ENCODE results near the gene LIAS. TPM values are rescaled to one million over a fixed set of nuclear protein-coding genes. Genes with fewer than 3 reads are reported as not detected.
"Not testable (repeated sequence)": the region's sequence is repeated elsewhere in the genome, so short reads cannot be mapped to it uniquely, and the experiment has no call there.

Gene LIAS
- total and polyA plus RNA-seq, 4 experiments from 2014 or later: 13.2 to 24.7 (median 19.7) TPM

DNA sequence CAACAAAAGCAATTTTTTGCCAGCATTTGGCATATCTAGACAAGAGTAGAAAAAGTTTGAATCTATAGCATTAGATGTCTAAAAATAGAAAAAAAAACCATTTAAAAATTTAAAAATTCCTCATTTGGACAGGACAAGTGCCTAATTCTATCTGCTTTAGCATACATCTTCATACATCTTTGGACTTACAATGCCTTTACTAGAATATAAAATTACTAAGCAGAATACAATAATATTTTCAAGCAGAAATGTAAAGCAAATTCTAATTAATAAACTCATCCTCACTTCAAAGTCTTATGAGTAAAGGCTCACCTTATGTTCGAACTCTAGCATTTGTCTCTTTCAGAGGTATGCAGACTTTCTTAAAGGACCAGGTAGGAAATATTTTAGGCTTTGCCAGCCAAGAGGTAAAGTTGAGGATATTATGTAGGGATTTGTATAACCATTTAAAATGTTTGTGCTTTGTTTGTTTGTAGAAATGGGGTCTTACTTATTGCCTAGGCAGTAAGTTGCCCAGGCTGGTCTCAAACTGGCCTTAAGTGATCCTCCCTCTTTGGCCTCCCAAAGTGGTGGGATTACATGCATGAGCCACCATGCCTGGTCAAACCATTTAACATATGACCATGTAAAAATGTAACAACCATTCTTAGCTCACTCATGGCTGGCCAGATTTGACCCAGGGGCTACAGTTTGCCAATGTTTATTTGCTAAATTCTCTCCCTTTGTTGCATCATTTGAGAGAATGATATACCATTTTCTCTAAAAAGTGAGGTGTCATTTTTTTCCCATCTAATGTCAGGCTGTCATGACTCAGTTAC, 39.3 kb downstream of the LIAS start:
- Mint-ChIP-seq H3K9me3 (no peaks in the 10 kb centered on the region), H3K27me3 (peaks cover 0 to 2% of the 10 kb centered on the region in 2 donors), H3K4me3 (no peak overlapping the region), H3K4me1 (no peaks in the 10 kb centered on the region), H3K27ac (no peak overlapping the region), H3K36me3 (peaks cover 18 to 21% of the 10 kb centered on the region in 2 donors)
- intact Hi-C loops (cut with micrococcal nuclease): no loop called here
- no peak for DNase-seq
- ChIA-PET POLR2A (ENCODE audit: partially characterized antibody) (no interaction called here), CTCF (ENCODE audit: partially characterized antibody) (no interaction called here)
- peaks cover 8% of the 10 kb centered on the region for H3K36me3 ChIP-seq (ENCODE audit: insufficient read depth, low read length)
- H3K27me3 ChIP-seq (ENCODE audit: insufficient read depth, low read length): no peaks in the 10 kb centered on the region
- H3K4me3 ChIP-seq (ENCODE audit: low read length in 2 of 2): no peak overlapping the region
- no peaks in the 10 kb centered on the region for H3K9me3 ChIP-seq (ENCODE audit: control insufficient read depth in 1 of 2, low read length in 2 of 2)
- no peak overlapping the region for H3K27ac ChIP-seq (ENCODE audit: low read depth, low read length)
- no peaks in the 10 kb centered on the region for H3K4me1 ChIP-seq (ENCODE audit: insufficient read depth, low read length)

DNA sequence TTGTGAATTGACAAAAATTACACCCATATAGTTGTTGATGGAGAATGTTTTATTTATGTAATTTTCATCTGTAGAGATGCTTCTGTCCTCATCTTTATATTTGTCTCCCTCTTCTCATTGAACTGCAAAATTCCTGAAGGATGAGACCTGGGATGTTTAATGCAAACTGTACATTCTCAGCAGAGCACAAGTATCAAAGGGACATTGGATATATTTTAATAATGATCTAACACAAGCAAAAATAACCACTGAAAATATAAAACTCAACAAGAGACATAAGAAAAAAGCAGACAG, 39.8 kb downstream of the LIAS start:
- no peaks in the 10 kb centered on the region for H3K9me3 ChIP-seq (ENCODE audit: control insufficient read depth in 1 of 2, low read length in 2 of 2)
- intact Hi-C loops (cut with micrococcal nuclease): no loop called here
- H3K27me3 ChIP-seq (ENCODE audit: insufficient read depth, low read length): no peaks in the 10 kb centered on the region
- no peak overlapping the region for H3K27ac ChIP-seq (ENCODE audit: low read depth, low read length)
- POLR2A ChIA-PET (ENCODE audit: partially characterized antibody): no interaction called here
- no peaks in the 10 kb centered on the region for H3K4me1 Mint-ChIP-seq
- H3K4me1 ChIP-seq (ENCODE audit: insufficient read depth, low read length): no peaks in the 10 kb centered on the region
- no peak overlapping the region for H3K4me3 ChIP-seq (ENCODE audit: low read length in 2 of 2)
- H3K36me3 Mint-ChIP-seq: peaks cover 24 to 27% of the 10 kb centered on the region in 2 donors
- peaks cover 8% of the 10 kb centered on the region for H3K36me3 ChIP-seq (ENCODE audit: insufficient read depth, low read length)
- peaks cover 0 to 2% of the 10 kb centered on the region in 2 donors for H3K27me3 Mint-ChIP-seq
- no peak for DNase-seq
- H3K4me3 Mint-ChIP-seq: no peak overlapping the region
- H3K9me3 Mint-ChIP-seq: no peaks in the 10 kb centered on the region
- H3K27ac Mint-ChIP-seq: no peak overlapping the region
- CTCF ChIA-PET (ENCODE audit: partially characterized antibody): no interaction called here

DNA sequence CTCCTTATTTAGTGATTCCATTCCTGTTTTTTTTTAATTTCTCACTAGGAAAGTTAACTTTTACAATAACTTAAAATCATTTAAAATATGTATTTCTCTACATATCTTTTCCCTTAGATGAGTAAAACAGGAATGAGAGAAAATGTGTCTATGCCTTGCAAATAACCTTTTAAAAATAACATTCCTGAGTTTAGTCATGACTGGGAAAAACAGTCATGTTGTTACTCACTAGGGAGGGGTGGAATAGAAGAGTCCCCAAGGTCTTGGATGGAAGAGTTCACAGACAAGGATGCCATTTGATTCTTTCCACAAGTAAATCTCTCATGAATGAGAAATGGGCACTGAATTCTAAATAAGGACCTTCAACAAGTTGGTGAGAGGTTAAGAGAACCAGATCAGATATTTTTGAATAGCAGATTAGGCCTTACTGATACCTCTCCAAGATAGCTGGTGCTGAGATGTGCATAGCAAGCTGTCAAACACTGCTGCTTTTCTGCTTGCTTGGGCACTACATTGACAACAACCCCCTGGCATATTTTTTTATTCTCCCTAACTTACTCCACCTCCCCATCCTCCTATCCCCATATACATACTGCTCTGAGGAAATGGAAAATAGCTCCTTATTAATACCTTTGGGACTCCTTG, 43.3 kb downstream of the LIAS start:
- Histone ChIP-seq H3K4me3 (ENCODE audit: low read length in 2 of 2) (no peak overlapping the region), H3K36me3 (ENCODE audit: insufficient read depth, low read length) (peaks cover 18% of the 10 kb centered on the region), H3K27me3 (ENCODE audit: insufficient read depth, low read length) (no peaks in the 10 kb centered on the region), H3K27ac (ENCODE audit: low read depth, low read length) (no peak overlapping the region), H3K4me1 (ENCODE audit: insufficient read depth, low read length) (no peaks in the 10 kb centered on the region), H3K9me3 (ENCODE audit: control insufficient read depth in 1 of 2, low read length in 2 of 2) (no peaks in the 10 kb centered on the region)
- intact Hi-C loops (cut with micrococcal nuclease): no loop called here
- H3K27me3 Mint-ChIP-seq: no peaks in the 10 kb centered on the region
- peak overlapping the region in 1 of 7 donors; percentile 13 for H3K27ac Mint-ChIP-seq
- ChIA-PET POLR2A (ENCODE audit: partially characterized antibody) (interaction anchor here (1.4 kb wide), 1 partner anchor 136 kb away, joined by 4 read pairs; no protein-coding TSS in a partner anchor), CTCF (ENCODE audit: partially characterized antibody) (no interaction called here)
- no peak for DNase-seq
- H3K4me3 Mint-ChIP-seq: no peak overlapping the region
- no peaks in the 10 kb centered on the region for H3K9me3 Mint-ChIP-seq
- peaks cover 37 to 49% of the 10 kb centered on the region in 2 donors for H3K36me3 Mint-ChIP-seq
- no peaks in the 10 kb centered on the region for H3K4me1 Mint-ChIP-seq

DNA sequence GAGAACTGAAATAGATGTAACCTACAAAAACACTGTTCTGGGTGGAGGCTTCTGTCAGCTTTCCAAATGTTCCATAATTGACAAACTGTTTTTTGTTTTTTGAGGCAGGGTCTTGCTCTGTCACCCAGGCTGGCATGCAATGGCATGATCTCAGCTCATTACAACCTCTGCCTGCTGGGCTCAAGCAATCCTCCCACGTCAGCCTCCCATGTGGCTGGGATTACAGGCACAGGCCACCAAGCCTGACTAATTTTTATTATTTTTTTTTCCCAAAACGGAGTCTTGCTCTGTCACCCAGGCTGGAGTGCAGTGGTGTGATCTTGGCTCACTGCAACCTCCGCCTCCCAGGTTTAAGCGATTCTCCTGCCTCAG, 43.8 kb downstream of the LIAS start:
- peaks cover 23% of the 10 kb centered on the region for H3K36me3 ChIP-seq (ENCODE audit: insufficient read depth, low read length)
- DNase-seq; H3K4me3 ChIP-seq (ENCODE audit: low read length in 2 of 2); H3K27me3 Mint-ChIP-seq; H3K4me1 Mint-ChIP-seq; CTCF ChIA-PET (ENCODE audit: partially characterized antibody); H3K9me3 Mint-ChIP-seq; intact Hi-C loops (cut with micrococcal nuclease); H3K27me3 ChIP-seq (ENCODE audit: insufficient read depth, low read length); H3K4me1 ChIP-seq (ENCODE audit: insufficient read depth, low read length); H3K27ac ChIP-seq (ENCODE audit: low read depth, low read length); H3K4me3 Mint-ChIP-seq; H3K9me3 ChIP-seq (ENCODE audit: control insufficient read depth in 1 of 2, low read length in 2 of 2): not testable (repeated sequence)
- POLR2A ChIA-PET (ENCODE audit: partially characterized antibody): interaction anchor here (1.4 kb wide), 1 partner anchor 135 kb away, joined by 4 read pairs; no protein-coding TSS in a partner anchor
- H3K27ac Mint-ChIP-seq: peak overlapping the region in 1 of 7 donors; percentile 13
- H3K36me3 Mint-ChIP-seq: peaks cover 37 to 49% of the 10 kb centered on the region in 2 donors

DNA sequence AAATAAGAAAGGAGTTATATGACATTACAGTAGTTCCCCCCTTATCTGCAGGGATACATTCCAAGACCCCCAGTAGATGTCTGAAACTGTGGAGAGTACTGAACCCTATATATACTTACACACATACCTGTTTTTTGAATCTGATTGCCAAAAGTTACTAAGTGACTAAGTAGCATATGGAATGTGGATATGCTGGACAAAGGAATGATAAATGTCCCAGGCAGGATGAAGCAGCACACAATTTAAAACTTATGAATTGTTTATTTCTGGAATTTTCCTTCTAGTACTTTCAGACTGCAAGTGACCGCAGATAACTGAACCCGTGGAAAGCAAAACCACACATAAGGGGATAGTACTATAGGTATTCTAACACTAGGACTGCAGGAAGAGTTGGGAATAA, 45.7 kb downstream of the LIAS start:
- H3K36me3 Mint-ChIP-seq: peaks cover 33 to 61% of the 10 kb centered on the region in 2 donors

DNA sequence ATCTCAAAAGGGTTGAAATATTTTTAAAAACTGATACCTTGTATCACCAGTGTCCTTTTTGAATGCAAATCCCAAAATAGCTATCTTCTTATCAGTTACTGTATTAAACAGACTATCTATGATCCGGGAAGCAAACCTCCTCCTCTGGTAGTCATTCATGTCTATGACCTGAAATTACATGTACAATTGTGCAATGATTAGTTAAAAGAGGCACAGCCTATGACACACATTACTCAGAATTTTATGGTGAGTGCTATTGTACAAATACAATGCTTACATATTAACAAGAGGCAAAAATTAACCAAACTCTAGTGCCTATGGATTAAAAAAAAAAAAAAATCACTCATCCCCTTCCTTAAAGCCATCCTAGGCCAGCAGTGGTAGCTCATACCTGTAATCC, 46.7 kb downstream of the LIAS start:
- H3K27me3 ChIP-seq (ENCODE audit: insufficient read depth, low read length): no peaks in the 10 kb centered on the region
- H3K36me3 ChIP-seq (ENCODE audit: insufficient read depth, low read length): peaks cover 39% of the 10 kb centered on the region
- H3K4me3 ChIP-seq (ENCODE audit: low read length in 2 of 2): no peak overlapping the region
- intact Hi-C loops (cut with micrococcal nuclease): no loop called here
- H3K4me1 ChIP-seq (ENCODE audit: insufficient read depth, low read length): no peaks in the 10 kb centered on the region
- H3K4me1 Mint-ChIP-seq: no peaks in the 10 kb centered on the region
- ChIA-PET POLR2A (ENCODE audit: partially characterized antibody) (no interaction called here), CTCF (ENCODE audit: partially characterized antibody) (no interaction called here)
- no peak overlapping the region for H3K27ac ChIP-seq (ENCODE audit: low read depth, low read length)
- H3K36me3 Mint-ChIP-seq: peaks cover 35 to 68% of the 10 kb centered on the region in 2 donors
- H3K9me3 ChIP-seq (ENCODE audit: control insufficient read depth in 1 of 2, low read length in 2 of 2): no peaks in the 10 kb centered on the region
- H3K9me3 Mint-ChIP-seq: no peaks in the 10 kb centered on the region
- no peak for DNase-seq
- H3K27me3 Mint-ChIP-seq: no peaks in the 10 kb centered on the region
- no peak overlapping the region for H3K4me3 Mint-ChIP-seq
- H3K27ac Mint-ChIP-seq: no peak overlapping the region

More for the DNA sequence above, 45.7 kb downstream of the LIAS start:
- no peaks in the 10 kb centered on the region for H3K4me1 ChIP-seq (ENCODE audit: insufficient read depth, low read length)
- no peak for DNase-seq
- intact Hi-C loops (cut with micrococcal nuclease): no loop called here
- H3K4me3 ChIP-seq (ENCODE audit: low read length in 2 of 2): no peak overlapping the region
- no peaks in the 10 kb centered on the region for H3K27me3 Mint-ChIP-seq
- H3K9me3 ChIP-seq (ENCODE audit: control insufficient read depth in 1 of 2, low read length in 2 of 2): no peaks in the 10 kb centered on the region
- ChIA-PET POLR2A (ENCODE audit: partially characterized antibody) (no interaction called here), CTCF (ENCODE audit: partially characterized antibody) (no interaction called here)
- no peak overlapping the region for H3K27ac Mint-ChIP-seq
- no peaks in the 10 kb centered on the region for H3K4me1 Mint-ChIP-seq
- H3K27ac ChIP-seq (ENCODE audit: low read depth, low read length): no peak overlapping the region
- no peaks in the 10 kb centered on the region for H3K9me3 Mint-ChIP-seq
- no peaks in the 10 kb centered on the region for H3K27me3 ChIP-seq (ENCODE audit: insufficient read depth, low read length)
- peaks cover 31% of the 10 kb centered on the region for H3K36me3 ChIP-seq (ENCODE audit: insufficient read depth, low read length)
- H3K4me3 Mint-ChIP-seq: no peak overlapping the region

DNA sequence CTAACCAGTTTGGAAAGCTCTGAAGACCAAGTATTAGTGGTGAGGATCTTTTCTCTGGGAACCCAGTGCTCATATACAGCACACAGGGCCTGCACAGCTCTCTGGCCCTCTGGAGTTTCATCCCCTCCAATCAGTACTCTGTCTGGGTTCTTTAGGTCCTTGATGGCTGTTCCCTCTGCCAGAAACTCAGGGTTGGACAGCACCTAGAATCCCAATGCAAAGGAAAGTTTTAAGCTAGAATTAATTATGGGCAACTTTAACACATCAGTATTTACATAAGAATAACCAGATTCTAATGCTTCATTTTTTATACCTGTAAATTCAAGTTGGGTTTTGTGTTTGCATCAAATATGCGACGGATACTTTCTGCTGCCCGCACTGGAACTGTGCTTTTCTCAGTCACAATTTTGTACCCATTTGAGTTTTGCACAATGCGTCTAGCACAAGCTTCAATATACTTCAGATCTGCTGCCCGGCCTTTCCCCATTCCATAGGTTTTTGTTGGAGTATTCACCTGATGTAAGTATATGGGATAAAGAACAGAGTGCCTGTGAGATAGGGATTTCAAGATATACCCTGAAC, 51.6 kb downstream of the LIAS start:
- no peaks in the 10 kb centered on the region for H3K27me3 ChIP-seq (ENCODE audit: insufficient read depth, low read length)
- no peaks in the 10 kb centered on the region for H3K27me3 Mint-ChIP-seq
- no peak overlapping the region for H3K27ac ChIP-seq (ENCODE audit: low read depth, low read length)
- no peaks in the 10 kb centered on the region for H3K9me3 Mint-ChIP-seq
- no peaks in the 10 kb centered on the region for H3K4me1 Mint-ChIP-seq
- CTCF ChIA-PET (ENCODE audit: partially characterized antibody): interaction anchor here (0.7 kb wide), 1 partner anchor 19 kb away, joined by 3 read pairs; no protein-coding TSS in a partner anchor
- peak overlapping the region in 1 of 7 donors; percentile 22 for H3K27ac Mint-ChIP-seq
- no peak overlapping the region for H3K4me3 ChIP-seq (ENCODE audit: low read length in 2 of 2)
- H3K4me3 Mint-ChIP-seq: no peak overlapping the region
- peaks cover 26% of the 10 kb centered on the region for H3K36me3 ChIP-seq (ENCODE audit: insufficient read depth, low read length)
- DNase-seq: no peak
- intact Hi-C loops (cut with micrococcal nuclease): no loop called here
- H3K9me3 ChIP-seq (ENCODE audit: control insufficient read depth in 1 of 2, low read length in 2 of 2): no peaks in the 10 kb centered on the region
- H3K4me1 ChIP-seq (ENCODE audit: insufficient read depth, low read length): no peaks in the 10 kb centered on the region
- H3K36me3 Mint-ChIP-seq: peaks cover 24 to 53% of the 10 kb centered on the region in 2 donors
- POLR2A ChIA-PET (ENCODE audit: partially characterized antibody): no interaction called here
